HEK293 (cell line): ENCODE measurements around the gene CHST3.

Experiments
- CTCF ChIA-PET: fragments of 350-600 bp; formaldehyde crosslinking; extraction: SDS; loops from one replicate; lab custom pipeline; 2021; ENCODE audit warnings: antibody characterized with exemption; lab: Yijun Ruan, JAX
- POLR2A ChIA-PET: fragments of 300-600 bp; formaldehyde crosslinking; extraction: SDS; loops from one replicate; lab custom pipeline; 2020; ENCODE audit warnings: antibody characterized with exemption, inconsistent platforms; lab: Yijun Ruan, JAX
- H3K27ac ChIP-seq: fragments of 200-500 bp; sonication (Bioruptor generic); 2 replicates; pipeline ENCODE4 v1.5.1; 2014; ENCODE audit warnings: low read depth, low read length, control low read depth, inconsistent platforms; ENCODE audit errors: extremely low read depth
- H3K36me3 ChIP-seq, 2 experiments: fragments of 200-500 bp in 1 of 2; sonication (Bioruptor generic) in 1 of 2; 1 replicate in 1 of 2; 2 replicates in 1 of 2; pipeline ENCODE4 v1.5.1; 2014 to 2017; ENCODE audit warnings: inconsistent platforms in 2 of 2, low read length in 2 of 2; ENCODE audit not compliant: control insufficient read depth in 2 of 2, insufficient read depth in 1 of 2
- H3K4me1 ChIP-seq: fragments of 200-500 bp; sonication (Bioruptor generic); 2 replicates; pipeline ENCODE4 v1.5.1; 2014; ENCODE audit warnings: mild to moderate bottlenecking, low read length, inconsistent platforms; ENCODE audit not compliant: control insufficient read depth, insufficient read depth
- H3K4me3 ChIP-seq: 2 replicates; pipeline ENCODE4 v1.5.1; 2011; ENCODE audit warnings: low read depth, mild to moderate bottlenecking, control low read depth, low read length, moderate library complexity
- H3K9me3 ChIP-seq: fragments of 200-500 bp; sonication (Bioruptor generic); 2 replicates; pipeline ENCODE4 v1.5.1; 2014; ENCODE audit warnings: low read depth, low read length, inconsistent platforms; ENCODE audit not compliant: control insufficient read depth, insufficient read depth
- BCL11A ChIP-seq: fragments of 450-650 bp; formaldehyde crosslinking; IDR thresholded peaks from 2 replicates; pipeline ENCODE4 v1.5.1; 2016; ENCODE audit warnings: low read depth, missing biosample characterization, missing genetic modification characterization
- KLF1 ChIP-seq: fragments of 450-650 bp; formaldehyde crosslinking; IDR thresholded peaks from 2 replicates; pipeline ENCODE4 v1.5.1; 2016; ENCODE audit warnings: missing biosample characterization, missing genetic modification characterization
- KLF16 ChIP-seq: fragments of 450-650 bp; formaldehyde crosslinking; IDR thresholded peaks from 2 replicates; pipeline ENCODE4 v1.5.1; 2017; ENCODE audit warnings: missing biosample characterization, missing genetic modification characterization
- KLF8 ChIP-seq: fragments of 450-650 bp; formaldehyde crosslinking; IDR thresholded peaks from 2 replicates; pipeline ENCODE4 v1.5.1; 2016; ENCODE audit warnings: missing biosample characterization, missing genetic modification characterization
- OSR2 ChIP-seq: fragments of 450-650 bp; formaldehyde crosslinking; IDR thresholded peaks from 2 replicates; pipeline ENCODE4 v1.5.1; 2016; ENCODE audit warnings: missing biosample characterization, missing genetic modification characterization
- SCRT2 ChIP-seq: fragments of 450-650 bp; formaldehyde crosslinking; IDR thresholded peaks from 2 replicates; pipeline ENCODE4 v1.5.1; 2016; ENCODE audit warnings: missing biosample characterization, missing genetic modification characterization
- SP7 ChIP-seq: fragments of 450-650 bp; formaldehyde crosslinking; IDR thresholded peaks from 2 replicates; pipeline ENCODE4 v1.5.1; 2016; ENCODE audit warnings: missing biosample characterization, missing genetic modification characterization
- ZBTB17 ChIP-seq: fragments of 450-650 bp; formaldehyde crosslinking; IDR thresholded peaks from 2 replicates; pipeline ENCODE4 v1.5.1; 2016; ENCODE audit warnings: missing biosample characterization, missing genetic modification characterization
- ZBTB48 ChIP-seq: fragments of 450-650 bp; formaldehyde crosslinking; IDR thresholded peaks from 2 replicates; pipeline ENCODE4 v1.5.1; 2016; ENCODE audit warnings: missing biosample characterization, missing genetic modification characterization
- ZFP37 ChIP-seq: fragments of 450-650 bp; formaldehyde crosslinking; IDR thresholded peaks from 2 replicates; pipeline ENCODE4 v1.5.1; 2016; ENCODE audit warnings: missing biosample characterization, missing genetic modification characterization
- ZNF133 ChIP-seq: fragments of 450-650 bp; formaldehyde crosslinking; IDR thresholded peaks from 2 replicates; pipeline ENCODE4 v1.5.1; 2016; ENCODE audit warnings: missing biosample characterization, missing genetic modification characterization
- ZNF184 ChIP-seq: fragments of 450-650 bp; IDR thresholded peaks from 2 replicates; pipeline ENCODE4 v1.5.1; 2018; ENCODE audit warnings: missing biosample characterization, mild to moderate bottlenecking, missing genetic modification characterization
- ZNF2 ChIP-seq: fragments of 450-650 bp; formaldehyde crosslinking; IDR thresholded peaks from 2 replicates; pipeline ENCODE4 v1.5.1; 2016; ENCODE audit warnings: missing biosample characterization, missing genetic modification characterization
- ZNF335 ChIP-seq: fragments of 450-650 bp; formaldehyde crosslinking; conservative IDR thresholded peaks from 2 replicates; pipeline ENCODE4 v1.5.1; 2016; ENCODE audit warnings: missing biosample characterization, missing genetic modification characterization
- ZNF341 ChIP-seq: fragments of 450-650 bp; formaldehyde crosslinking; IDR thresholded peaks from 2 replicates; pipeline ENCODE4; 2016; ENCODE audit warnings: low read depth, missing biosample characterization, missing genetic modification characterization
- ZNF366 ChIP-seq: fragments of 450-650 bp; formaldehyde crosslinking; conservative IDR thresholded peaks from 2 replicates; pipeline ENCODE4 v1.5.1; 2016; ENCODE audit warnings: missing biosample characterization, missing genetic modification characterization
- ZNF394 ChIP-seq: fragments of 450-650 bp; formaldehyde crosslinking; IDR thresholded peaks from 2 replicates; pipeline ENCODE4 v1.5.1; 2016; ENCODE audit warnings: missing biosample characterization, missing genetic modification characterization, mild to moderate bottlenecking, moderate library complexity, borderline replicate concordance
- ZNF501 ChIP-seq: fragments of 450-650 bp; formaldehyde crosslinking; IDR thresholded peaks from 2 replicates; pipeline ENCODE4 v1.5.1; 2016; ENCODE audit warnings: missing biosample characterization, missing genetic modification characterization
- ZNF510 ChIP-seq: fragments of 450-650 bp; formaldehyde crosslinking; IDR thresholded peaks from 2 replicates; pipeline ENCODE4 v1.5.1; 2018; ENCODE audit warnings: mild to moderate bottlenecking, missing genetic modification characterization, missing biosample characterization; ENCODE audit not compliant: insufficient replicate concordance
- ZNF571 ChIP-seq: fragments of 450-650 bp; formaldehyde crosslinking; IDR thresholded peaks from 2 replicates; pipeline ENCODE4 v1.5.0; 2017; ENCODE audit warnings: missing biosample characterization, missing genetic modification characterization
- ZNF654 ChIP-seq: fragments of 450-650 bp; formaldehyde crosslinking; IDR thresholded peaks from 2 replicates; pipeline ENCODE4 v1.5.1; 2016; ENCODE audit warnings: low read depth, missing biosample characterization, missing genetic modification characterization
- ZNF747 ChIP-seq: fragments of 450-650 bp; formaldehyde crosslinking; IDR thresholded peaks from 2 replicates; pipeline ENCODE4 v1.5.1; 2016; ENCODE audit warnings: missing biosample characterization, missing genetic modification characterization
- ZSCAN30 ChIP-seq: fragments of 450-650 bp; IDR thresholded peaks from 2 replicates; pipeline ENCODE4 v1.5.1; 2018; ENCODE audit warnings: missing biosample characterization, mild to moderate bottlenecking, missing genetic modification characterization, moderate library complexity
- ZXDB ChIP-seq: fragments of 450-650 bp; formaldehyde crosslinking; IDR thresholded peaks from 2 replicates; pipeline ENCODE4 v1.5.1; 2016; ENCODE audit warnings: missing biosample characterization, missing genetic modification characterization
- TF ChIP-seq, protein P1 (sequence below): fragments of 450-650 bp; formaldehyde crosslinking; IDR thresholded peaks from 2 replicates; pipeline ENCODE4 v1.5.1; 2016; ENCODE audit warnings: missing biosample characterization, missing genetic modification characterization
- TF ChIP-seq, protein P2 (sequence below): fragments of 450-650 bp; formaldehyde crosslinking; IDR thresholded peaks from 2 replicates; pipeline ENCODE4 v1.5.1; 2016; ENCODE audit warnings: missing biosample characterization, missing genetic modification characterization
- TF ChIP-seq, protein P3 (sequence below): sonication (generic); formaldehyde crosslinking; IDR thresholded peaks from 2 replicates; pipeline ENCODE4 v1.8.1; 2022; ENCODE audit warnings: mild to moderate bottlenecking, moderate library complexity, missing genetic modification reagents
- TF ChIP-seq, protein P4 (sequence below): fragments of 450-650 bp; formaldehyde crosslinking; IDR thresholded peaks from 2 replicates; pipeline ENCODE4 v1.5.1; 2016; ENCODE audit warnings: missing biosample characterization, missing genetic modification characterization

Gene CHST3

DNA sequence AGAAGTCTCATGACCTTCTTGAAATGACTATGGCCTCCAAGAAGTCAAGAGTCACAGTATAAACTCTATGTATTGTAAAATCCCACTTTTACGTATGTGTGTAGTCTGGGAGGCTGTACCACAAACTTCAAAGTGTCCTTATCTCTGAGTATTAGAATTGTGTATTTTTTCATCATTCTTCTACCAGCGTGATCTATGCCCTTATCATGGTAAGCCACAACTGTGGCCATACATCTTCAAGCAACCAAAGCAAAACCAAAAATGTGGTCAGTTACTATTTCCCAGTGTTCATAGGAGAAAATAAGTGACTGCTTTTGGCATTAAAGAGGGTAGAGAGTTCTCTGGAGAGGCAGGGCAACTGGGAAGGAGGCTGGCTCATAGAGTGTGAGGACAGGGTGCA lies 81.4 kb downstream of the CHST3 start (continued):
- TF ChIP-seq ZNF510 (tag by site-specific recombination) (no peak), ZNF133 (tag by site-specific recombination) (no peak), ZBTB17 (no peak), BCL11A (no peak), ZNF571 (tag by site-specific recombination) (no peak), ZNF747 (tag by site-specific recombination) (no peak)

DNA sequence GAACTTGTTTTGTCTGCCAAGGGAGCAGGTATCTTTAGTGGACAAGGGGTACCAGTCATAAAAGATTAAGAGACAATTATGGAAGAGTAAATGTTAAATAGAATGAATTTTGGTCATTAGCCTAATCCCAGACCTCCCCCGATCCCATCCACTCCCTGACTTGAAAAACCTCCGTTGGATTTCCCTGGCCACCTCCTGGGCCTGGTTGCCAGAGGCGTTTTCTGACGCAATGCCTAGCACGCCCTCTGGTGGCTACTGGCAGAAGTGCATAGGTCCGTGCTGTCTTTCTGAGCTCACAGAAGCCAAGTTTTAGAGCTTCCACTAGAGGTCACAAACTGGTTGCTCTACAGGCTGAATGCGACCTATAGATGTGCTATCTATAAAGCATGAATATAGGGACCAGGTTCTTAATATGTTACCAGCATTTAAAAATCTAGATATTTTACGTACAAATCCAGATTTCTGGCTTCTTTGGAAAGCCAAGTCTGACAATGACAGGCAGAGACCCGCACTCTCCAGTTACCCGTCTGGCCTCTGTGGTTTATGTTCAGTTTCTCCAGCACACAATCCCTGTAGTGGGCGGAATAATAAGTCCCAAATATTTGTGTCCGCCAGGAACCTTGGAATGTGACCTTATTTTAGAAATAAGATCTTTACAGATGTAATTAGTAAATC lies 84.4 kb downstream of the CHST3 start:
- ChIA-PET CTCF (interaction anchor here (0.5 to 6.3 kb wide), 63 partner anchors 8 to 362 kb away, joined by 3 to 86 read pairs (median 4); partner anchors contain the start of genes ANAPC16, ASCC1, CHST3 and SPOCK2), POLR2A (interaction anchor here (0.6 to 1.2 kb wide), 6 partner anchors 81 to 283 kb away, joined by 3 to 6 read pairs (median 3); partner anchors contain the start of gene ASCC1)
- no peaks in the 10 kb centered on the region for H3K4me1 ChIP-seq
- no peak overlapping the region for H3K27ac ChIP-seq
- H3K9me3 ChIP-seq = no peaks in the 10 kb centered on the region
- H3K36me3 ChIP-seq = no peaks in the 10 kb centered on the region
- no peak overlapping the region for H3K4me3 ChIP-seq
- peak; percentile 28; the same call in 1 of the 2 replicates for TF ChIP-seq KLF8
- TF ChIP-seq ZNF2 (tag by site-specific recombination) = peak; percentile 91
- TF ChIP-seq, protein P1, sequence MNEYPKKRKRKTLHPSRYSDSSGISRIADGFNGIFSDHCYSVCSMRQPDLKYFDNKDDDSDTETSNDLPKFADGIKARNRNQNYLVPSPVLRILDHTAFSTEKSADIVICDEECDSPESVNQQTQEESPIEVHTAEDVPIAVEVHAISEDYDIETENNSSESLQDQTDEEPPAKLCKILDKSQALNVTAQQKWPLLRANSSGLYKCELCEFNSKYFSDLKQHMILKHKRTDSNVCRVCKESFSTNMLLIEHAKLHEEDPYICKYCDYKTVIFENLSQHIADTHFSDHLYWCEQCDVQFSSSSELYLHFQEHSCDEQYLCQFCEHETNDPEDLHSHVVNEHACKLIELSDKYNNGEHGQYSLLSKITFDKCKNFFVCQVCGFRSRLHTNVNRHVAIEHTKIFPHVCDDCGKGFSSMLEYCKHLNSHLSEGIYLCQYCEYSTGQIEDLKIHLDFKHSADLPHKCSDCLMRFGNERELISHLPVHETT = peak; percentile 67; the same call in 1 of the 2 replicates
- no peak for TF ChIP-seq ZNF394
- peak; percentile 56; the same call in 1 of the 2 replicates for TF ChIP-seq ZBTB48 (tag by site-specific recombination)
- peak; percentile 25; the same call in 1 of the 2 replicates for TF ChIP-seq ZNF184
- TF ChIP-seq KLF16 = 0 out of 2 replicates have a peak, but pooled peaks have one; percentile 17
- peak; percentile 43; the same call in 1 of the 2 replicates for TF ChIP-seq ZNF501 (tag by site-specific recombination)
- TF ChIP-seq SCRT2 (tag by site-specific recombination) = peak; percentile 75
- TF ChIP-seq ZNF335 (tag by site-specific recombination) = peak; percentile 56
- TF ChIP-seq ZXDB = peak; percentile 45; the same call in 1 of the 2 replicates
- TF ChIP-seq ZFP37 = 0 out of 2 replicates have a peak, but pooled peaks have one; percentile 26
- TF ChIP-seq SP7 (tag by site-specific recombination) = peak; percentile 48
- TF ChIP-seq, protein P2, sequence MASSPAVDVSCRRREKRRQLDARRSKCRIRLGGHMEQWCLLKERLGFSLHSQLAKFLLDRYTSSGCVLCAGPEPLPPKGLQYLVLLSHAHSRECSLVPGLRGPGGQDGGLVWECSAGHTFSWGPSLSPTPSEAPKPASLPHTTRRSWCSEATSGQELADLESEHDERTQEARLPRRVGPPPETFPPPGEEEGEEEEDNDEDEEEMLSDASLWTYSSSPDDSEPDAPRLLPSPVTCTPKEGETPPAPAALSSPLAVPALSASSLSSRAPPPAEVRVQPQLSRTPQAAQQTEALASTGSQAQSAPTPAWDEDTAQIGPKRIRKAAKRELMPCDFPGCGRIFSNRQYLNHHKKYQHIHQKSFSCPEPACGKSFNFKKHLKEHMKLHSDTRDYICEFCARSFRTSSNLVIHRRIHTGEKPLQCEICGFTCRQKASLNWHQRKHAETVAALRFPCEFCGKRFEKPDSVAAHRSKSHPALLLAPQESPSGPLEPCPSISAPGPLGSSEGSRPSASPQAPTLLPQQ (tag by site-specific recombination) = peak; percentile 54; the same call in 1 of the 2 replicates
- TF ChIP-seq OSR2 (tag by site-specific recombination) = 0 out of 2 replicates have a peak, but pooled peaks have one; percentile 15
- TF ChIP-seq ZNF341 = peak; percentile 84
- TF ChIP-seq, protein P3, sequence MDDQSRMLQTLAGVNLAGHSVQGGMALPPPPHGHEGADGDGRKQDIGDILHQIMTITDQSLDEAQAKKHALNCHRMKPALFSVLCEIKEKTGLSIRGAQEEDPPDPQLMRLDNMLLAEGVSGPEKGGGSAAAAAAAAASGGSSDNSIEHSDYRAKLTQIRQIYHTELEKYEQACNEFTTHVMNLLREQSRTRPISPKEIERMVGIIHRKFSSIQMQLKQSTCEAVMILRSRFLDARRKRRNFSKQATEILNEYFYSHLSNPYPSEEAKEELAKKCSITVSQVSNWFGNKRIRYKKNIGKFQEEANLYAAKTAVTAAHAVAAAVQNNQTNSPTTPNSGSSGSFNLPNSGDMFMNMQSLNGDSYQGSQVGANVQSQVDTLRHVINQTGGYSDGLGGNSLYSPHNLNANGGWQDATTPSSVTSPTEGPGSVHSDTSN (CRISPR knock-in tag) = no peak
- TF ChIP-seq, protein P4, sequence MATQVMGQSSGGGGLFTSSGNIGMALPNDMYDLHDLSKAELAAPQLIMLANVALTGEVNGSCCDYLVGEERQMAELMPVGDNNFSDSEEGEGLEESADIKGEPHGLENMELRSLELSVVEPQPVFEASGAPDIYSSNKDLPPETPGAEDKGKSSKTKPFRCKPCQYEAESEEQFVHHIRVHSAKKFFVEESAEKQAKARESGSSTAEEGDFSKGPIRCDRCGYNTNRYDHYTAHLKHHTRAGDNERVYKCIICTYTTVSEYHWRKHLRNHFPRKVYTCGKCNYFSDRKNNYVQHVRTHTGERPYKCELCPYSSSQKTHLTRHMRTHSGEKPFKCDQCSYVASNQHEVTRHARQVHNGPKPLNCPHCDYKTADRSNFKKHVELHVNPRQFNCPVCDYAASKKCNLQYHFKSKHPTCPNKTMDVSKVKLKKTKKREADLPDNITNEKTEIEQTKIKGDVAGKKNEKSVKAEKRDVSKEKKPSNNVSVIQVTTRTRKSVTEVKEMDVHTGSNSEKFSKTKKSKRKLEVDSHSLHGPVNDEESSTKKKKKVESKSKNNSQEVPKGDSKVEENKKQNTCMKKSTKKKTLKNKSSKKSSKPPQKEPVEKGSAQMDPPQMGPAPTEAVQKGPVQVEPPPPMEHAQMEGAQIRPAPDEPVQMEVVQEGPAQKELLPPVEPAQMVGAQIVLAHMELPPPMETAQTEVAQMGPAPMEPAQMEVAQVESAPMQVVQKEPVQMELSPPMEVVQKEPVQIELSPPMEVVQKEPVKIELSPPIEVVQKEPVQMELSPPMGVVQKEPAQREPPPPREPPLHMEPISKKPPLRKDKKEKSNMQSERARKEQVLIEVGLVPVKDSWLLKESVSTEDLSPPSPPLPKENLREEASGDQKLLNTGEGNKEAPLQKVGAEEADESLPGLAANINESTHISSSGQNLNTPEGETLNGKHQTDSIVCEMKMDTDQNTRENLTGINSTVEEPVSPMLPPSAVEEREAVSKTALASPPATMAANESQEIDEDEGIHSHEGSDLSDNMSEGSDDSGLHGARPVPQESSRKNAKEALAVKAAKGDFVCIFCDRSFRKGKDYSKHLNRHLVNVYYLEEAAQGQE = 0 out of 2 replicates have a peak, but pooled peaks have one; percentile 17
- no peak for TF ChIP-seq KLF1 (tag by site-specific recombination)
- peak; percentile 36; the same call in 1 of the 2 replicates for TF ChIP-seq ZNF366 (tag by site-specific recombination)
- TF ChIP-seq ZSCAN30 (tag by site-specific recombination) = peak; percentile 96
- peak; percentile 99 for TF ChIP-seq ZNF654
